ENCODE measurements around the gene RESP18. TPM values are rescaled to one million over a fixed set of nuclear protein-coding genes. Genes with fewer than 3 reads are reported as not detected.

Gene RESP18
- total and polyA plus RNA-seq, 4 donors: not detected

DNA sequence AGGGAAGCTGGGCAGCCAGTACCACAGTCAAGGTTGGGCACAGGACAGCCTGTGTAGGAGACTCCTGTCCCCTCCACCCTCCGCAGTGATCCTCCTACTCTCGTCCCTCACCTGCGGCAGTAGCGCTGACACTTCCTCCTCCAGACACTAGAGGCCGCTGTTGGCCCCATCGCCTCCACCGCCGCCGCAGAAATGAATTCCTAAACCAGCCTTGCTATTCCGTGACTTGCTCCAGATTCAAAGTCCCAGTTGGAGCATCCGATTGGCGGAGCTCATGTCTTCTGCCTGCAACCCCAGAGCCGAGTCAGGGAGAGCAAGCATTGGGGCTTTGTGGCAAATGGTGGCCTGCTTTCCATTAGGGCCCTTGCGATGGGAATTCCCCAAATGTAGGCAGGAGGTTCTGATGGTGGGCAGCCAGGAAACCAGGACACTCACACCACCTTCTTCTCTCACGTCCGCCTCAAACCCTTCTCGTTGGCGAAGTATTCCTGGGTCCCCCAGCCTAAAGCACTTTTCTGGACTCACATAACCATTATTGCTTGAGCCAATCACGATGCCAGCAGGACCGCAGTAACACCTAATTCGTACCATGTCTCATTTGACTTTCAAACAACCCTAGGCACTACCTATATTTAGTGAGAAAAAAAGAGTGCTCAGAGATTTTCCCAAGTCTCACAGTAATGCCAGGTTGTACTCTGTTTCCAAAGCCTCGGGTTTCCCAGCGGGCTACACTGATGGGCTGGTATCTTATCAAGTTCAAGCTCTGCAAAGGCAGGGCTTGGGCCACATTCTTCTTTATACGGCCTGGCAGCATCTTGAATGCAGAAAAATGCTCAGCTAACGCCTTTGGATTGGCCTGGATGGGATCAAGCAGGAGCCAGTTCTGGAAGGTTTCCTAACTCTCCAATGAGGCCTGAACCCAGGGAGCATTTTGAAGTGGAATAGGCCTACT is 54.6 kb downstream of the RESP18 start:
- WGBS, 2 donors: 26% methylated on average over 25 of the region's 25 CpGs

More for the DNA sequence above, 54.6 kb downstream of the RESP18 start:
- H3K36me3 ChIP-seq (ENCODE audit: control insufficient read depth in 4 of 4, insufficient read depth in 4 of 4, low read length in 4 of 4): peaks cover 0 to 18% (median 15%) of the 10 kb centered on the region in 4 donors
- peak overlapping the region in 1 of 2 donors; percentile 86 for H3K9ac ChIP-seq (ENCODE audit: insufficient read depth in 1 of 2, low read length in 2 of 2)
- peak; percentile 29 for ATAC-seq (ENCODE audit: insufficient read depth, low FRiP score)
- TF ChIP-seq, protein P1, sequence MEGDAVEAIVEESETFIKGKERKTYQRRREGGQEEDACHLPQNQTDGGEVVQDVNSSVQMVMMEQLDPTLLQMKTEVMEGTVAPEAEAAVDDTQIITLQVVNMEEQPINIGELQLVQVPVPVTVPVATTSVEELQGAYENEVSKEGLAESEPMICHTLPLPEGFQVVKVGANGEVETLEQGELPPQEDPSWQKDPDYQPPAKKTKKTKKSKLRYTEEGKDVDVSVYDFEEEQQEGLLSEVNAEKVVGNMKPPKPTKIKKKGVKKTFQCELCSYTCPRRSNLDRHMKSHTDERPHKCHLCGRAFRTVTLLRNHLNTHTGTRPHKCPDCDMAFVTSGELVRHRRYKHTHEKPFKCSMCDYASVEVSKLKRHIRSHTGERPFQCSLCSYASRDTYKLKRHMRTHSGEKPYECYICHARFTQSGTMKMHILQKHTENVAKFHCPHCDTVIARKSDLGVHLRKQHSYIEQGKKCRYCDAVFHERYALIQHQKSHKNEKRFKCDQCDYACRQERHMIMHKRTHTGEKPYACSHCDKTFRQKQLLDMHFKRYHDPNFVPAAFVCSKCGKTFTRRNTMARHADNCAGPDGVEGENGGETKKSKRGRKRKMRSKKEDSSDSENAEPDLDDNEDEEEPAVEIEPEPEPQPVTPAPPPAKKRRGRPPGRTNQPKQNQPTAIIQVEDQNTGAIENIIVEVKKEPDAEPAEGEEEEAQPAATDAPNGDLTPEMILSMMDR (IDR thresholded peaks at IDR 0.05; ENCODE audit: control extremely low read depth, extremely low read depth): peak; percentile 91
- H3K27ac ChIP-seq (ENCODE audit: low read depth in 1 of 2, low read length in 1 of 2): peak overlapping the region; percentile 86 to 89
- H3K4me3 ChIP-seq: no peak overlapping the region
- no peaks in the 10 kb centered on the region for H3K9me3 ChIP-seq (ENCODE audit: control insufficient read depth in 4 of 4, insufficient read depth in 3 of 4, low read length in 3 of 4)
- peak; percentile 79 to 86 (median 84) for DNase-seq
- no peaks in the 10 kb centered on the region for H3K27me3 ChIP-seq (ENCODE audit: control insufficient read depth in 3 of 3, insufficient read depth in 3 of 3, low read length in 2 of 3)
- peaks cover 8 to 20% (median 10%) of the 10 kb centered on the region in 5 donors for H3K4me1 ChIP-seq (ENCODE audit: control insufficient read depth in 5 of 5, insufficient read depth in 5 of 5, low read length in 5 of 5)

Small RNA genes lying within 50 kb of the gene (small RNA-seq; reads per million reads assigned to genes)
- not detected for gene AC053503.3 (ENCODE audit: low replicate concordance)
- not detected for gene MIR153-1 (ENCODE audit: low replicate concordance)

Other genes with a start within 250 kb of the RESP18 start
- 10 to 100 TPM; 13.3 to 21.1 TPM for gene NHEJ1, start 171.9 kb downstream of the RESP18 start, total RNA-seq
- gene NHEJ1, start 171.9 kb downstream of the RESP18 start, polyA plus RNA-seq: 10 to 100 TPM in 1 of 2 donors, 1 to 10 TPM in 1; 8.4 to 11.7 TPM
- 1 to 10 TPM; 2.0 to 2.5 TPM for gene SLC23A3, start 162.7 kb downstream of the RESP18 start, total RNA-seq
- gene SLC23A3, start 162.7 kb downstream of the RESP18 start, polyA plus RNA-seq: 1 to 10 TPM in 1 of 2 donors, under 1 TPM in 1; 0.80 to 1.7 TPM
- 10 to 100 TPM; 27.5 to 66.9 TPM for gene CNPPD1, start 155.8 kb downstream of the RESP18 start, total RNA-seq
- 10 to 100 TPM; 37.2 to 60.1 TPM for gene CNPPD1, start 155.8 kb downstream of the RESP18 start, polyA plus RNA-seq
- gene RETREG2, start 154.5 kb downstream of the RESP18 start, total RNA-seq: 10 to 100 TPM; 42.1 to 80.6 TPM
- gene RETREG2, start 154.5 kb downstream of the RESP18 start, polyA plus RNA-seq: 10 to 100 TPM; 46.8 to 56.6 TPM
- 10 to 100 TPM; 28.2 to 41.4 TPM for gene ZFAND2B, start 126.0 kb downstream of the RESP18 start, total RNA-seq
- gene ZFAND2B, start 126.0 kb downstream of the RESP18 start, polyA plus RNA-seq: 10 to 100 TPM; 37.7 to 45.1 TPM
- gene ABCB6, start 113.8 kb downstream of the RESP18 start, total RNA-seq: 10 to 100 TPM; 17.2 to 40.4 TPM
- gene ABCB6, start 113.8 kb downstream of the RESP18 start, polyA plus RNA-seq: 10 to 100 TPM; 27.7 to 49.4 TPM
- gene ATG9A, start 103.1 kb downstream of the RESP18 start, total RNA-seq: 10 to 100 TPM; 49.1 TPM
- gene ATG9A, start 103.1 kb downstream of the RESP18 start, polyA plus RNA-seq: 10 to 100 TPM; 22.5 to 36.1 TPM
- 100 to 1,000 TPM in 1 of 2 donors, 10 to 100 TPM in 1; 40.1 to 101 TPM for gene ANKZF1, start 102.9 kb downstream of the RESP18 start, total RNA-seq
- gene ANKZF1, start 102.9 kb downstream of the RESP18 start, polyA plus RNA-seq: 10 to 100 TPM; 22.3 to 28.4 TPM
- gene GLB1L, start 87.3 kb downstream of the RESP18 start, total RNA-seq: 10 to 100 TPM; 18.1 to 18.7 TPM
- gene GLB1L, start 87.3 kb downstream of the RESP18 start, polyA plus RNA-seq: 1 to 10 TPM; 7.5 to 9.1 TPM
- 10 to 100 TPM; 16.2 to 25.7 TPM for gene STK16, start 87.3 kb downstream of the RESP18 start, total RNA-seq
- 10 to 100 TPM; 25.2 to 50.5 TPM for gene STK16, start 87.3 kb downstream of the RESP18 start, polyA plus RNA-seq
- gene TUBA4B, start 79.5 kb downstream of the RESP18 start, total RNA-seq: 10 to 100 TPM in 1 of 2 donors, 1 to 10 TPM in 1; 5.7 to 20.3 TPM
- gene TUBA4B, start 79.5 kb downstream of the RESP18 start, polyA plus RNA-seq: 10 to 100 TPM in 1 of 2 donors, 1 to 10 TPM in 1; 8.7 to 12.2 TPM
- gene TUBA4A, start 78.8 kb downstream of the RESP18 start, total RNA-seq: 10 to 100 TPM; 15.6 to 37.9 TPM
- gene TUBA4A, start 78.8 kb downstream of the RESP18 start, polyA plus RNA-seq: 10 to 100 TPM; 48.1 to 82.1 TPM
- gene DNAJB2, start 53.4 kb downstream of the RESP18 start, total RNA-seq: 10 to 100 TPM; 77.3 to 79.6 TPM
- gene DNAJB2, start 53.4 kb downstream of the RESP18 start, polyA plus RNA-seq: 10 to 100 TPM; 63.7 to 73.4 TPM
- 1 to 10 TPM in 1 of 2 donors, under 1 TPM in 1; 0.21 to 2.6 TPM for gene PTPRN, start 23.3 kb downstream of the RESP18 start, total RNA-seq
- gene PTPRN, start 23.3 kb downstream of the RESP18 start, polyA plus RNA-seq: under 1 TPM; 0.11 to 0.22 TPM
- 10 to 100 TPM; 73.7 to 78.6 TPM for gene DNPEP, start 55.2 kb upstream of the RESP18 start, total RNA-seq
- 10 to 100 TPM; 82.9 to 89.7 TPM for gene DNPEP, start 55.2 kb upstream of the RESP18 start, polyA plus RNA-seq
- 10 to 100 TPM; 23.9 to 88.7 TPM for gene DES, start 85.6 kb upstream of the RESP18 start, total RNA-seq
- gene DES, start 85.6 kb upstream of the RESP18 start, polyA plus RNA-seq: 100 to 1,000 TPM in 1 of 2 donors, 10 to 100 TPM in 1; 27.2 to 108 TPM
- 10 to 100 TPM in 1 of 2 donors, 1 to 10 TPM in 1; 8.7 to 15.6 TPM for gene SPEG, start 102.1 kb upstream of the RESP18 start, total RNA-seq
- gene SPEG, start 102.1 kb upstream of the RESP18 start, polyA plus RNA-seq: 10 to 100 TPM in 1 of 2 donors, 1 to 10 TPM in 1; 3.7 to 10.5 TPM
- gene GMPPA, start 166.1 kb upstream of the RESP18 start, total RNA-seq: 10 to 100 TPM; 18.8 to 48.9 TPM
- gene GMPPA, start 166.1 kb upstream of the RESP18 start, polyA plus RNA-seq: 10 to 100 TPM; 30.7 to 46.6 TPM
- gene ASIC4, start 181.7 kb upstream of the RESP18 start, total RNA-seq: under 1 TPM; 0.26 to 0.43 TPM
- under 1 TPM; 0.02 TPM for gene ASIC4, start 181.7 kb upstream of the RESP18 start, polyA plus RNA-seq
- gene CHPF, start 211.1 kb upstream of the RESP18 start, total RNA-seq: 10 to 100 TPM; 42.7 to 89.6 TPM
- 10 to 100 TPM; 44.6 to 71.6 TPM for gene CHPF, start 211.1 kb upstream of the RESP18 start, polyA plus RNA-seq
- gene TMEM198, start 211.3 kb upstream of the RESP18 start, total RNA-seq: 1 to 10 TPM; 1.3 to 7.1 TPM
- 1 to 10 TPM; 3.9 to 4.7 TPM for gene TMEM198, start 211.3 kb upstream of the RESP18 start, polyA plus RNA-seq
- gene OBSL1, start 238.8 kb upstream of the RESP18 start, total RNA-seq: 10 to 100 TPM; 69.6 to 75.2 TPM
- gene OBSL1, start 238.8 kb upstream of the RESP18 start, polyA plus RNA-seq: 10 to 100 TPM; 34.0 to 58.4 TPM
- under 1 TPM in 1 of 2 donors, not detected in 1; 0.58 TPM for gene INHA, start 239.6 kb upstream of the RESP18 start, total RNA-seq
- gene INHA, start 239.6 kb upstream of the RESP18 start, polyA plus RNA-seq: under 1 TPM; 0.47 to 0.98 TPM